ENCODE data around the gene SNX14.

DNA sequence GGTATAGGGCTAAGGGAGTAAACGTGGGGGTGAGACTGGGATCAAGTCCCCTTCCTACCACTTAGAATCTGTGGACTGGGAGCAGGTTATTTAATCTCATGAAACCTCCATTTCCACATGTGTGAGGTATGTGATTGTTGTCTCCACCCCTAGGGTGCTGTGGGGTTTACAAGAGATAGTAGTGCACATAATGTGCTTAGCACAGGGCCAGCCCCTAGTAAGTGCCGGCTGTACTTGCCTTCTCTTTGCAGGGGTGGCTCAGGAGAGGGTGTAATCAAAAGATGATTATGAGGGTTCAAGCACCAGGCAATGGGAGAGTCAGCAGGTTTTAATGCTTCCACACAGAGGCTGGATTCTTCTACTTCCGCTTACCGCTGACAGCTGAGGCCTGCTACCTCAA lies 136.9 kb downstream of the SNX14 start:
- TF ChIP-seq CTCF (IDR thresholded peaks at IDR 0.05) = no peak
- TF ChIP-seq POLR2A (IDR thresholded peaks at IDR 0.05) = no peak
